Fibroblast of the aortic adventitia (primary cell): ENCODE data around the gene CELF5. TPM values are rescaled to one million over a fixed set of nuclear protein-coding genes. Genes with fewer than 3 reads are reported as not detected.
A peak's percentile ranks its signal among the peaks of the same experiment; 100 is the strongest.

ENCODE experiments used
- DNase-seq: peaks from one replicate; pipeline ENCODE4 v3.0.0-alpha.2; 2010; ENCODE audit warnings: low read depth
- H3K4me3 ChIP-seq: 2 replicates; pipeline ENCODE4 v1.5.1; 2011; ENCODE audit warnings: low read depth, mild to moderate bottlenecking, control low read depth, low read length, moderate library complexity
- total RNA-seq: library from RNA; depleted of rRNA; stranded (reverse); fragments of >200 nt; gene quantifications from 2 replicates; pipeline ENCODE4 v1.2.3, GENCODE V29; 2012; ENCODE audit warnings: low replicate concordance
- TF ChIP-seq, protein P1 (sequence below): IDR thresholded peaks from 2 replicates; pipeline ENCODE4 v1.5.1; 2011; ENCODE audit warnings: mild to moderate bottlenecking, low read length, control low read depth, inconsistent platforms; ENCODE audit not compliant: insufficient read depth

The CELF5 gene
- total RNA-seq, 1 donor: not detected

DNA sequence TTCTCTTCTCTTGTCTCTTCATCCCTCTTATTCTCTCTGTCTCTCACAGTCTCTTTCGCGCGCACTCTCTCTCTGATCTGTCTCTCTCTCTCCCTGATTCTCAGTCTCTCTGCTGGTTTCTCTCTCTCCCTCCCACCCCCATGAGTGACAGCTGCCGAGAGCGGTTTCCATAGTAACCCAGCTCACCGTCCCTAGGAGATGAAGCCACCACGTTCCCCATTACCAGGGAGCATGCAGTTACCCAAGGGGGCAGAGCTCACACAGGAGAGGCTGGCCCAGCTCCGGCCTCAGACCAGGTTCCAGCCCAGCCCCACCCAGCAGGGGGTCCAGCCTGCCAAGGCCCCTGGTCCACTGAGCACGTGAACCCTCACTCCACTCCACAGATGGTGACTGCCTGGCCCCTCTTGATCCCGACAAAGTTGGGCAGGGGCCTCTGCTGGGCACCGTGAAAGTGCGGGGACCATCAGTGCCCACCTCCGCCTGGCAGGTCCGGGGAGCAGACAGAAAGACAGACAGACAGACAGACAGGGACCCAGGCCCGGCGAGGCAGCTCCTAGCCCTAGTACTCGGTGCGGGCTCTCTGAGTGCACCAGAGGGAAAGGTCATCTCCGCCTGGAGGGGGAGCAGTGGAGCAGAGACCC is 50.6 kb downstream of the CELF5 start:
- peak overlapping the region; percentile 60 for H3K4me3 ChIP-seq
- TF ChIP-seq, protein P1, sequence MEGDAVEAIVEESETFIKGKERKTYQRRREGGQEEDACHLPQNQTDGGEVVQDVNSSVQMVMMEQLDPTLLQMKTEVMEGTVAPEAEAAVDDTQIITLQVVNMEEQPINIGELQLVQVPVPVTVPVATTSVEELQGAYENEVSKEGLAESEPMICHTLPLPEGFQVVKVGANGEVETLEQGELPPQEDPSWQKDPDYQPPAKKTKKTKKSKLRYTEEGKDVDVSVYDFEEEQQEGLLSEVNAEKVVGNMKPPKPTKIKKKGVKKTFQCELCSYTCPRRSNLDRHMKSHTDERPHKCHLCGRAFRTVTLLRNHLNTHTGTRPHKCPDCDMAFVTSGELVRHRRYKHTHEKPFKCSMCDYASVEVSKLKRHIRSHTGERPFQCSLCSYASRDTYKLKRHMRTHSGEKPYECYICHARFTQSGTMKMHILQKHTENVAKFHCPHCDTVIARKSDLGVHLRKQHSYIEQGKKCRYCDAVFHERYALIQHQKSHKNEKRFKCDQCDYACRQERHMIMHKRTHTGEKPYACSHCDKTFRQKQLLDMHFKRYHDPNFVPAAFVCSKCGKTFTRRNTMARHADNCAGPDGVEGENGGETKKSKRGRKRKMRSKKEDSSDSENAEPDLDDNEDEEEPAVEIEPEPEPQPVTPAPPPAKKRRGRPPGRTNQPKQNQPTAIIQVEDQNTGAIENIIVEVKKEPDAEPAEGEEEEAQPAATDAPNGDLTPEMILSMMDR: peak; percentile 50
- DNase-seq: no peak

DNA sequence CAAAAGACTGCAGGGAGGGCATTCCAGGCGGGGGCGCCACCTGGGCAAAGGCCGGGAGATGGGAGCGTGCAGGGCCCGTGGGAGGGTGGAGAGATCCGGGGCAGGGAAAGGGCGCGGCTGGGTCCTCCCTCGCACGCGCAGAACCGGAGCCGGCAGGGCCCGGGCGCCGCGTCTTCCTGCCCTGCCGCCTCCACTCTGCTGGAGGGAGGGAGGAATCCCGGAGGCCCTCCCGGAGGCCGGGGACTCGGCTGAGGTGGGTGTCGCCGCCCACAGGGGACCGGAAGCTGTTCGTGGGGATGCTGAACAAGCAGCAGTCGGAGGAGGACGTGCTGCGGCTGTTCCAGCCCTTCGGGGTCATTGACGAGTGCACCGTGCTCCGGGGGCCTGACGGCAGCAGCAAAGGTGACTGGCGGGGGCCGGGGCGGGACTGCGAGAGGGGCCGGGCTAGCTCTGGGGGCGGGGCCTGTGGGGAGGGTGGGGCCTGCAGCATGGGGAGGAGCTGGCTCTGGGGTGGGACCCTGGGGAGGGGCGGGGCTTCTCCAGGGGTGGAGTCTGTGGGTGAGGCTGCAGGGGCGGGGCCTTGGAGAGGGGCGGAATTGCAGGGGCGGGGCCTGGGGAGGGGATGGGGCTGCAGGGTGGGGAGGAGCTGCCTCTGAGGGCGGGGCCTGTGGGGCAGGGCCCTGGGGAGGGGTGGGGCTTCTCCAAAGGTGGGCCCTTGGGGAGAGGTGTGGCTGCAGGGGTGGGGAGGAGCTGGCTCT is 51.3 kb downstream of the CELF5 start:
- TF ChIP-seq, protein P1: no peak
- DNase-seq: peak; percentile 64
- peak overlapping the region; percentile 60 for H3K4me3 ChIP-seq

DNA sequence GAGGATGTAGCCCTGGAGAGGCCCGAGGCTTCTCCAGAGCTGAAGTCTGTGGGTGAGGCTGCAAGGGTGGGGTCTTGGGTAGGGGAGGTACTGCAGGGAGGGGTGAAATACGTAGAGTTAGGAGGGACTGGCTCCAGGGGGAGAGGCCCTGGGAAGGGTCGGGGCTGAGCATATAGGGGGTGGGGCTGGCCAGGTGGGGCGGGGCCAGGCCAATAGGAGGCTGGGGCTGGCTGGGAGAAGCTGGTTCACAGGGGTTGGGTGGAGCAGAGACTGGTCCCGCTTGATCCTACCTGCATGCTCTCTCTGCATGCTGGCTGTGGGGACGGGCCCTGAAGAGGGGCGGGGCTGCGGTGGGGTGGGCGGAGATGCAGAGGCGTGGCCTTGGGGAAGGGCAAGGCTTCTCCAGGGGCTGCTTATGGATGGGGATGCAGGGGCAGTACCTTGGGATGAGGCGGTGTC is 51.9 kb downstream of the CELF5 start:
- DNase-seq: no peak
- no peak overlapping the region for H3K4me3 ChIP-seq
- TF ChIP-seq, protein P1: no peak

DNA sequence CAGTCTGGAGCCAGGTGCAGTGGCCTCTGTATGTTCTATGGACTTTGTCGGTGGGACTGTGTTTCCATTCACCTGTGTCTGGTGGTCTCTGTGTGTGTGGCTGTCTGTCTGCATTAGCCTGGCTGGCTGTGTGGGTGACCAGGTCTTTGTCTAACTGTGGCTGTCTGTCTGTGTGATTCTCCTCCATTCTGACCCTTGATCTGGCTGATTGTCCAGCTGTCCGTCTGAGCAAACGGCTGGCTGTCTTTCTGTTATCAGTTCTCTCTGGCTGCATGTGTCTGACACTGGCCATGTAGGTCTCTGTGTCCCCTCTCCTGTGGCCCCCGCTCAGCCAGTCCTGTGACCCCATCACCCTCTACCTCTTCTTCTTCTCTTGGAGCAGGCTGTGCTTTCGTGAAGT is 53.2 kb downstream of the CELF5 start:
- TF ChIP-seq, protein P1: no peak
- DNase-seq: no peak
- no peak overlapping the region for H3K4me3 ChIP-seq

DNA sequence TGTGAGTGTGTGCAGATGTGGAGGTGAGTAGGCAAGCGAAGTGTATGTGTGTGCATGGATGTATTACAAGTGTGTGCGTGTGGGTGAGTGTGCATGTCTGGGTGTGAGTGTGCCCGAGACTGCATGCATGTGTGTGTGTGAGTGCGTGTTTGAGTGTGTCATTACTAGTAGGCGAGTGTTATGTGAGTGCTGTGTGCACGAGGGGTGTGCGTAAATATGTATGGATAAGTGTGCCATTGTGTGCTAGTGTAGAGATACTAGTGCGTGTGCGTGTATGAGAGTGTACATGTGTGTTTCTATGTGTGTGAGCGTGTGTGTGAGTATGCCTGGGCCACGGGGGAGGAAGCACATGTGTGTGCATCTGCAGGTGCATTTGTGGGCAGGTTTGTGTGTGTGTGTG is 53.8 kb downstream of the CELF5 start:
- TF ChIP-seq, protein P1: no peak
- DNase-seq: no peak
- no peak overlapping the region for H3K4me3 ChIP-seq

DNA sequence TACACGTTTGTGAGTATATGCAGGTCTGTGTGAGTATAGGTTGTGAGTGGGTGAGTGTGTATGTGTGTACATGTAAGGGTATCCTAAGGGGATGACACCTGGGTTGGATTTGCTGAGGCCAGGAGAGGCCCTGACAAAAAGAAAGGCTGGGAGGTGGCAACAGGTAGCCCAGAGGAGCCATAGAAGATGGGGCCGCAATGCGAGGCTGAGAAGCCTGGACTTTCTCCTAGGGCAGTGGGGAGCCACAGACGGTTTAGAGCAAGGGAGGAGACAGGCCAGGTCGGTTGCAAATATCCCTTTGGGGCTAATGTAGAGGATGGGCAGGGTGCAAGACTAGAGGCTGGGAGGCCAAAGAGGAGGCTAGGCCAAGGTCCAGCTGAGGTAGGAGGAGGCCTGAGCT is 54.3 kb downstream of the CELF5 start:
- H3K4me3 ChIP-seq: no peak overlapping the region
- TF ChIP-seq, protein P1: no peak
- DNase-seq: no peak
